HEK293 (cell line): ENCODE measurements around the gene RELT.

Source experiments
- CTCF ChIA-PET: fragments of 350-600 bp; formaldehyde crosslinking; extraction: SDS; loops from one replicate; lab custom pipeline; 2021; ENCODE audit warnings: antibody characterized with exemption; lab: Yijun Ruan, JAX
- POLR2A ChIA-PET: fragments of 300-600 bp; formaldehyde crosslinking; extraction: SDS; loops from one replicate; lab custom pipeline; 2020; ENCODE audit warnings: antibody characterized with exemption, inconsistent platforms; lab: Yijun Ruan, JAX
- H3K27ac ChIP-seq: fragments of 200-500 bp; sonication (Bioruptor generic); 2 replicates; pipeline ENCODE4 v1.5.1; 2014; ENCODE audit warnings: low read depth, low read length, control low read depth, inconsistent platforms; ENCODE audit errors: extremely low read depth
- H3K36me3 ChIP-seq, 2 experiments: fragments of 200-500 bp in 1 of 2; sonication (Bioruptor generic) in 1 of 2; 1 replicate in 1 of 2; 2 replicates in 1 of 2; pipeline ENCODE4 v1.5.1; 2014 to 2017; ENCODE audit warnings: inconsistent platforms in 2 of 2, low read length in 2 of 2; ENCODE audit not compliant: control insufficient read depth in 2 of 2, insufficient read depth in 1 of 2
- H3K4me1 ChIP-seq: fragments of 200-500 bp; sonication (Bioruptor generic); 2 replicates; pipeline ENCODE4 v1.5.1; 2014; ENCODE audit warnings: mild to moderate bottlenecking, low read length, inconsistent platforms; ENCODE audit not compliant: control insufficient read depth, insufficient read depth
- H3K4me3 ChIP-seq: 2 replicates; pipeline ENCODE4 v1.5.1; 2011; ENCODE audit warnings: low read depth, mild to moderate bottlenecking, control low read depth, low read length, moderate library complexity
- H3K9me3 ChIP-seq: fragments of 200-500 bp; sonication (Bioruptor generic); 2 replicates; pipeline ENCODE4 v1.5.1; 2014; ENCODE audit warnings: low read depth, low read length, inconsistent platforms; ENCODE audit not compliant: control insufficient read depth, insufficient read depth
- HOXC10 ChIP-seq: sonication (generic); formaldehyde crosslinking; IDR thresholded peaks from 2 replicates; pipeline ENCODE4 v1.8.1; 2023; ENCODE audit warnings: mild to moderate bottlenecking, missing genetic modification reagents
- MYNN ChIP-seq: fragments of 450-650 bp; formaldehyde crosslinking; IDR thresholded peaks from 2 replicates; pipeline ENCODE4 v1.5.1; 2016; ENCODE audit warnings: missing biosample characterization, missing genetic modification characterization, borderline replicate concordance
- SCRT1 ChIP-seq: fragments of 450-650 bp; formaldehyde crosslinking; IDR thresholded peaks from 2 replicates; pipeline ENCODE4 v1.5.1; 2016; ENCODE audit warnings: missing biosample characterization, missing genetic modification characterization, borderline replicate concordance
- SCRT2 ChIP-seq: fragments of 450-650 bp; formaldehyde crosslinking; IDR thresholded peaks from 2 replicates; pipeline ENCODE4 v1.5.1; 2016; ENCODE audit warnings: missing biosample characterization, missing genetic modification characterization
- SP7 ChIP-seq: fragments of 450-650 bp; formaldehyde crosslinking; IDR thresholded peaks from 2 replicates; pipeline ENCODE4 v1.5.1; 2016; ENCODE audit warnings: missing biosample characterization, missing genetic modification characterization
- ZIC2 ChIP-seq: fragments of 450-650 bp; formaldehyde crosslinking; IDR thresholded peaks from 2 replicates; pipeline ENCODE4 v1.5.1; 2016; ENCODE audit warnings: missing biosample characterization, missing genetic modification characterization
- ZNF121 ChIP-seq: fragments of 450-650 bp; formaldehyde crosslinking; IDR thresholded peaks from 2 replicates; pipeline ENCODE4 v1.5.1; 2016; ENCODE audit warnings: missing biosample characterization, missing genetic modification characterization
- ZNF19 ChIP-seq: fragments of 450-650 bp; formaldehyde crosslinking; IDR thresholded peaks from 2 replicates; pipeline ENCODE4; 2016; ENCODE audit warnings: missing biosample characterization, missing genetic modification characterization, low read depth
- ZNF214 ChIP-seq: fragments of 450-650 bp; formaldehyde crosslinking; IDR thresholded peaks from 2 replicates; pipeline ENCODE4 v1.5.1; 2017; ENCODE audit warnings: missing biosample characterization, mild to moderate bottlenecking, missing genetic modification characterization, borderline replicate concordance
- ZNF223 ChIP-seq: fragments of 450-650 bp; formaldehyde crosslinking; IDR thresholded peaks from 2 replicates; pipeline ENCODE4 v1.5.1; 2016; ENCODE audit warnings: missing biosample characterization, missing genetic modification characterization
- ZNF266 ChIP-seq: fragments of 450-650 bp; formaldehyde crosslinking; IDR thresholded peaks from 2 replicates; pipeline ENCODE4 v1.5.1; 2016; ENCODE audit warnings: missing biosample characterization, missing genetic modification characterization, low read depth
- ZNF354C ChIP-seq: fragments of 450-650 bp; formaldehyde crosslinking; IDR thresholded peaks from 2 replicates; pipeline ENCODE4 v1.5.1; 2016; ENCODE audit warnings: missing biosample characterization, missing genetic modification characterization, low read depth, borderline replicate concordance
- ZNF37A ChIP-seq: fragments of 450-650 bp; IDR thresholded peaks from 2 replicates; pipeline ENCODE4 v1.5.1; 2018; ENCODE audit warnings: missing biosample characterization, missing genetic modification characterization
- ZNF510 ChIP-seq: fragments of 450-650 bp; formaldehyde crosslinking; IDR thresholded peaks from 2 replicates; pipeline ENCODE4 v1.5.1; 2018; ENCODE audit warnings: mild to moderate bottlenecking, missing genetic modification characterization, missing biosample characterization; ENCODE audit not compliant: insufficient replicate concordance
- ZNF555 ChIP-seq: fragments of 450-650 bp; formaldehyde crosslinking; conservative IDR thresholded peaks from 2 replicates; pipeline ENCODE4 v1.5.1; 2017; ENCODE audit warnings: missing biosample characterization, mild to moderate bottlenecking, missing genetic modification characterization, inconsistent platforms
- ZNF707 ChIP-seq: fragments of 450-650 bp; formaldehyde crosslinking; IDR thresholded peaks from 2 replicates; pipeline ENCODE4 v1.5.1; 2016; ENCODE audit warnings: missing biosample characterization, missing genetic modification characterization
- ZNF791 ChIP-seq: fragments of 450-650 bp; formaldehyde crosslinking; IDR thresholded peaks from 2 replicates; pipeline ENCODE4 v1.5.1; 2016; ENCODE audit warnings: missing biosample characterization, missing genetic modification characterization
- ZSCAN30 ChIP-seq: fragments of 450-650 bp; IDR thresholded peaks from 2 replicates; pipeline ENCODE4 v1.5.1; 2018; ENCODE audit warnings: missing biosample characterization, mild to moderate bottlenecking, missing genetic modification characterization, moderate library complexity
- TF ChIP-seq, protein P1 (sequence below): fragments of 450-650 bp; formaldehyde crosslinking; IDR thresholded peaks from 2 replicates; pipeline ENCODE4 v1.5.1; 2016; ENCODE audit warnings: missing biosample characterization, missing genetic modification characterization
- TF ChIP-seq, protein P2 (sequence below): fragments of 450-650 bp; formaldehyde crosslinking; IDR thresholded peaks from 2 replicates; pipeline ENCODE4 v1.5.1; 2017; ENCODE audit warnings: missing biosample characterization, missing genetic modification characterization
- TF ChIP-seq, protein P3 (sequence below): fragments of 450-650 bp; formaldehyde crosslinking; IDR thresholded peaks from 2 replicates; pipeline ENCODE4 v1.5.0; 2017; ENCODE audit warnings: missing biosample characterization, missing genetic modification characterization, borderline replicate concordance
- TF ChIP-seq, protein P4 (sequence below): fragments of 450-650 bp; formaldehyde crosslinking; IDR thresholded peaks from 2 replicates; pipeline ENCODE4; 2016; ENCODE audit warnings: missing biosample characterization, missing genetic modification characterization

The RELT gene

DNA sequence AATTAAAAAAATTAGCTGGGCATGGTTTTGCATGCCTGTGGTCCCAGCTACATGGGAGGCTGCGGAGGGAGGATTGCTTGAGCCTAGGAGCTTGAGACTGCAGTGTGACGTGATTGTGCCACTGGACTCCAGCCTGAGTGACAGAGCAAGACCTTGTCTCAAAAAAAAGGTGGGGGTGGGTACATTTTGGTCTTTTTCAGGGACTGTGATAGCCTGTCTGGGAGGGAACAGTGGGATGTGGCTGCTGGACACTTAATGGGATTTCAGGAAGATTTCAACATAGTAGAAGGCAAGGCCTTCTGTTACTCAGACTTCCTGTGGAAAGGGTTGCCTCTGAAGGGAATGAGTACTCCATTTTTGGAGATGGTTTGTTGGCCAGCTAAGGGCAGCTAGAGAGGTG, 40.6 kb downstream of the RELT start:
- ChIA-PET CTCF (interaction anchor here (0.9 kb wide), 1 partner anchor 244 kb away, joined by 3 read pairs; no protein-coding TSS in a partner anchor), POLR2A (interaction anchor here (0.6 kb wide), 2 partner anchors 9 to 280 kb away, joined by 3 to 5 read pairs; no protein-coding TSS in a partner anchor)
- no peak overlapping the region for H3K27ac ChIP-seq
- H3K4me1 ChIP-seq = no peaks in the 10 kb centered on the region
- no peaks in the 10 kb centered on the region for H3K9me3 ChIP-seq
- TF ChIP-seq ZNF214 (tag by site-specific recombination) (no peak), ZNF37A (tag by site-specific recombination) (no peak), ZNF354C (no peak), ZNF266 (no peak), ZNF121 (tag by site-specific recombination) (no peak), ZNF223 (tag by site-specific recombination) (no peak), SP7 (no peak), MYNN (tag by site-specific recombination) (no peak), ZNF791 (tag by site-specific recombination) (no peak), ZNF510 (tag by site-specific recombination) (no peak), SCRT2 (tag by site-specific recombination) (no peak), SCRT1 (tag by site-specific recombination) (no peak), ZIC2 (tag by site-specific recombination) (no peak)
- TF ChIP-seq, protein P1, sequence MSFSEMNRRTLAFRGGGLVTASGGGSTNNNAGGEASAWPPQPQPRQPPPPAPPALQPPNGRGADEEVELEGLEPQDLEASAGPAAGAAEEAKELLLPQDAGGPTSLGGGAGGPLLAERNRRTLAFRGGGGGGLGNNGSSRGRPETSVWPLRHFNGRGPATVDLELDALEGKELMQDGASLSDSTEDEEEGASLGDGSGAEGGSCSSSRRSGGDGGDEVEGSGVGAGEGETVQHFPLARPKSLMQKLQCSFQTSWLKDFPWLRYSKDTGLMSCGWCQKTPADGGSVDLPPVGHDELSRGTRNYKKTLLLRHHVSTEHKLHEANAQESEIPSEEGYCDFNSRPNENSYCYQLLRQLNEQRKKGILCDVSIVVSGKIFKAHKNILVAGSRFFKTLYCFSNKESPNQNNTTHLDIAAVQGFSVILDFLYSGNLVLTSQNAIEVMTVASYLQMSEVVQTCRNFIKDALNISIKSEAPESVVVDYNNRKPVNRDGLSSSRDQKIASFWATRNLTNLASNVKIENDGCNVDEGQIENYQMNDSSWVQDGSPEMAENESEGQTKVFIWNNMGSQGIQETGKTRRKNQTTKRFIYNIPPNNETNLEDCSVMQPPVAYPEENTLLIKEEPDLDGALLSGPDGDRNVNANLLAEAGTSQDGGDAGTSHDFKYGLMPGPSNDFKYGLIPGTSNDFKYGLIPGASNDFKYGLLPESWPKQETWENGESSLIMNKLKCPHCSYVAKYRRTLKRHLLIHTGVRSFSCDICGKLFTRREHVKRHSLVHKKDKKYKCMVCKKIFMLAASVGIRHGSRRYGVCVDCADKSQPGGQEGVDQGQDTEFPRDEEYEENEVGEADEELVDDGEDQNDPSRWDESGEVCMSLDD (tag by site-specific recombination) = no peak
- TF ChIP-seq, protein P2, sequence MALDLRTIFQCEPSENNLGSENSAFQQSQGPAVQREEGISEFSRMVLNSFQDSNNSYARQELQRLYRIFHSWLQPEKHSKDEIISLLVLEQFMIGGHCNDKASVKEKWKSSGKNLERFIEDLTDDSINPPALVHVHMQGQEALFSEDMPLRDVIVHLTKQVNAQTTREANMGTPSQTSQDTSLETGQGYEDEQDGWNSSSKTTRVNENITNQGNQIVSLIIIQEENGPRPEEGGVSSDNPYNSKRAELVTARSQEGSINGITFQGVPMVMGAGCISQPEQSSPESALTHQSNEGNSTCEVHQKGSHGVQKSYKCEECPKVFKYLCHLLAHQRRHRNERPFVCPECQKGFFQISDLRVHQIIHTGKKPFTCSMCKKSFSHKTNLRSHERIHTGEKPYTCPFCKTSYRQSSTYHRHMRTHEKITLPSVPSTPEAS (tag by site-specific recombination) = no peak
- TF ChIP-seq, protein P3, sequence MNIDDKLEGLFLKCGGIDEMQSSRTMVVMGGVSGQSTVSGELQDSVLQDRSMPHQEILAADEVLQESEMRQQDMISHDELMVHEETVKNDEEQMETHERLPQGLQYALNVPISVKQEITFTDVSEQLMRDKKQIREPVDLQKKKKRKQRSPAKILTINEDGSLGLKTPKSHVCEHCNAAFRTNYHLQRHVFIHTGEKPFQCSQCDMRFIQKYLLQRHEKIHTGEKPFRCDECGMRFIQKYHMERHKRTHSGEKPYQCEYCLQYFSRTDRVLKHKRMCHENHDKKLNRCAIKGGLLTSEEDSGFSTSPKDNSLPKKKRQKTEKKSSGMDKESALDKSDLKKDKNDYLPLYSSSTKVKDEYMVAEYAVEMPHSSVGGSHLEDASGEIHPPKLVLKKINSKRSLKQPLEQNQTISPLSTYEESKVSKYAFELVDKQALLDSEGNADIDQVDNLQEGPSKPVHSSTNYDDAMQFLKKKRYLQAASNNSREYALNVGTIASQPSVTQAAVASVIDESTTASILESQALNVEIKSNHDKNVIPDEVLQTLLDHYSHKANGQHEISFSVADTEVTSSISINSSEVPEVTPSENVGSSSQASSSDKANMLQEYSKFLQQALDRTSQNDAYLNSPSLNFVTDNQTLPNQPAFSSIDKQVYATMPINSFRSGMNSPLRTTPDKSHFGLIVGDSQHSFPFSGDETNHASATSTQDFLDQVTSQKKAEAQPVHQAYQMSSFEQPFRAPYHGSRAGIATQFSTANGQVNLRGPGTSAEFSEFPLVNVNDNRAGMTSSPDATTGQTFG (tag by site-specific recombination) = no peak
- peaks cover 0 to 17% of the 10 kb centered on the region in 2 experiments; a peak in 1 of 3 replicates for H3K36me3 ChIP-seq
- no peak overlapping the region for H3K4me3 ChIP-seq

DNA sequence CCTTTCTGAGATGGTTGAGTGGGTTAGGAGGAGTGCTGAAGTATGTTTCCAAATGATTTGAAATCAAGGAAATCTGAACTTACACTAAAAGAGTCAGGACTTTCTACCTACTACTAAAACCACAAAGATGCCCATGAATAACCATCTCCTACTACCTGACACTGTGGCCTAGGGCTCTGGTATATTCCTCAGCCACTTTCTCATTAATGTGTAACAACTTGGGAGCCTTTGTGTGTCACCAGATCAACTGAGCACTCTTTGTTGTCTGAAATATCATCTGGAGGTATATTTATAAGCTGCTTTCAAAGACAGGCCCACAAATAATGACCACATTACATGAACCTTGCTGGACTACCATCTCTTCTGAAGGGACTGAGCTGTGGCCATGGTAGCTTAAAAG, 43.9 kb downstream of the RELT start:
- H3K27ac ChIP-seq = no peak overlapping the region
- ChIA-PET POLR2A (interaction anchor here (0.6 kb wide), 1 partner anchor 38 kb away, joined by 5 read pairs; no protein-coding TSS in a partner anchor), CTCF (interaction anchor here (0.6 to 0.7 kb wide), 2 partner anchors 9 to 41 kb away, joined by 3 read pairs; no protein-coding TSS in a partner anchor)
- H3K4me3 ChIP-seq = no peak overlapping the region
- H3K9me3 ChIP-seq = no peaks in the 10 kb centered on the region
- no peaks in the 10 kb centered on the region for H3K4me1 ChIP-seq
- H3K36me3 ChIP-seq = peaks cover 0 to 17% of the 10 kb centered on the region in 2 experiments; a peak in 1 of 3 replicates
- TF ChIP-seq ZNF555 (tag by site-specific recombination) (no peak), SCRT1 (tag by site-specific recombination) (no peak), ZNF707 (tag by site-specific recombination) (no peak), HOXC10 (CRISPR knock-in tag) (no peak), ZSCAN30 (no peak), ZNF19 (tag by site-specific recombination) (no peak)
- TF ChIP-seq, protein P4, sequence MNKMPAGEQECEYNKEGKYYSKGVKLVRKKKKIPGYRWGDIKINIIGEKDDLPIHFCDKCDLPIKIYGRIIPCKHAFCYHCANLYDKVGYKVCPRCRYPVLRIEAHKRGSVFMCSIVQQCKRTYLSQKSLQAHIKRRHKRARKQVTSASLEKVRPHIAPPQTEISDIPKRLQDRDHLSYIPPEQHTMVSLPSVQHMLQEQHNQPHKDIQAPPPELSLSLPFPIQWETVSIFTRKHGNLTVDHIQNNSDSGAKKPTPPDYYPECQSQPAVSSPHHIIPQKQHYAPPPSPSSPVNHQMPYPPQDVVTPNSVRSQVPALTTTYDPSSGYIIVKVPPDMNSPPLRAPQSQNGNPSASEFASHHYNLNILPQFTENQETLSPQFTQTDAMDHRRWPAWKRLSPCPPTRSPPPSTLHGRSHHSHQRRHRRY = no peak
